Measurements from ENCODE around the gene PROS1. TPM values are rescaled to one million over a fixed set of nuclear protein-coding genes. Genes with fewer than 3 reads are reported as not detected.

The PROS1 gene
- 10 to 100 TPM in 3 of 4 donors, 1 to 10 TPM in 1; 9.3 to 25.0 (median 15.5) TPM for total RNA-seq

- peaks cover 0 to 9% (median 1%) of the 10 kb centered on the region in 4 donors for H3K4me1 ChIP-seq
- peak; percentile 44 to 87 (median 77) for DNase-seq
- no peaks in the 10 kb centered on the region for H3K36me3 ChIP-seq
Observed at GRCh38 chr3:93973131-93974126, at the start of gene PROS1. Gene PROS1, minus strand, starts transcription at chr3:93973896. Its CDS starts 147 bp downstream, at chr3:93973749.

GRCh38 chr3:94020293-94020692, 46.6 kb upstream of the PROS1 start:
- Histone ChIP-seq H3K9me3 (no peaks in the 10 kb centered on the region), H3K27me3 (no peaks in the 10 kb centered on the region), H3K4me3 (no peak overlapping the region), H3K27ac (no peak overlapping the region), H3K4me1 (no peaks in the 10 kb centered on the region), H3K36me3 (peaks cover 0 to 4% (median 0%) of the 10 kb centered on the region in 3 donors)
- DNase-seq = no peak
- no peak for TF ChIP-seq POLR2A (IDR thresholded peaks at IDR 0.05)
- TF ChIP-seq, protein P1, sequence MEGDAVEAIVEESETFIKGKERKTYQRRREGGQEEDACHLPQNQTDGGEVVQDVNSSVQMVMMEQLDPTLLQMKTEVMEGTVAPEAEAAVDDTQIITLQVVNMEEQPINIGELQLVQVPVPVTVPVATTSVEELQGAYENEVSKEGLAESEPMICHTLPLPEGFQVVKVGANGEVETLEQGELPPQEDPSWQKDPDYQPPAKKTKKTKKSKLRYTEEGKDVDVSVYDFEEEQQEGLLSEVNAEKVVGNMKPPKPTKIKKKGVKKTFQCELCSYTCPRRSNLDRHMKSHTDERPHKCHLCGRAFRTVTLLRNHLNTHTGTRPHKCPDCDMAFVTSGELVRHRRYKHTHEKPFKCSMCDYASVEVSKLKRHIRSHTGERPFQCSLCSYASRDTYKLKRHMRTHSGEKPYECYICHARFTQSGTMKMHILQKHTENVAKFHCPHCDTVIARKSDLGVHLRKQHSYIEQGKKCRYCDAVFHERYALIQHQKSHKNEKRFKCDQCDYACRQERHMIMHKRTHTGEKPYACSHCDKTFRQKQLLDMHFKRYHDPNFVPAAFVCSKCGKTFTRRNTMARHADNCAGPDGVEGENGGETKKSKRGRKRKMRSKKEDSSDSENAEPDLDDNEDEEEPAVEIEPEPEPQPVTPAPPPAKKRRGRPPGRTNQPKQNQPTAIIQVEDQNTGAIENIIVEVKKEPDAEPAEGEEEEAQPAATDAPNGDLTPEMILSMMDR (IDR thresholded peaks at IDR 0.05) = no peak

More at GRCh38 chr3:93973131-93974126, at the start of gene PROS1:
- Histone ChIP-seq H3K4me3 (peak within 1 kb of the TSS; percentile 47 to 76 (median 55)), H3K27me3 (no peaks in the 10 kb centered on the region), H3K27ac (peak within 1 kb of the TSS; percentile 62 to 89 (median 78)), H3K9me3 (no peaks in the 10 kb centered on the region)
- TF ChIP-seq, protein P1 (IDR thresholded peaks at IDR 0.05) = no peak
- no peak for TF ChIP-seq POLR2A (IDR thresholded peaks at IDR 0.05)

DNA sequence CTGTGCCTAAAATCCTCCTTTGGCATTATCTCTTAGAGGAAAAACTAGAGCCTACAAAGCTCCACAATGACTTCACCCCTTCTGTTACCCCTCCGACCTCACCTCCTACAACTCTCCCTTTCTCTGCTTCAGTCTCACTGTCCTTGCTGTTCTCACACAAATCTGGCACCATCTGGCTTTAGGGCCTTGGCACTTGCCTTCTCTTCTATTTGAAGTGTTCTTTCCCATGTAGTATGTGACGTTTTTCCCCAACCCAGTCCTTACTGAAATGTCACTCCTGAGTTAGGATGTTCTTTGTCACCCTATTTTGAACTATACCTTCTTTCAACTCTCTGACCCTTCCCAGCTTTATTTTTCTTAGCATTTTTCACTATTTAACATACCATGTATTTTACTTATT, 46.0 kb upstream of the PROS1 start:
- Histone ChIP-seq H3K27ac (no peak overlapping the region), H3K4me1 (no peaks in the 10 kb centered on the region), H3K27me3 (no peaks in the 10 kb centered on the region), H3K36me3 (peaks cover 0 to 4% (median 0%) of the 10 kb centered on the region in 3 donors), H3K9me3 (no peaks in the 10 kb centered on the region), H3K4me3 (no peak overlapping the region)
- no peak for DNase-seq
- TF ChIP-seq, protein P1 (IDR thresholded peaks at IDR 0.05) = no peak
- TF ChIP-seq POLR2A (IDR thresholded peaks at IDR 0.05) = no peak

- no peak for TF ChIP-seq POLR2A (IDR thresholded peaks at IDR 0.05)
- no peaks in the 10 kb centered on the region for H3K4me1 ChIP-seq
- no peaks in the 10 kb centered on the region for H3K27me3 ChIP-seq
- peaks cover 0 to 4% (median 0%) of the 10 kb centered on the region in 3 donors for H3K36me3 ChIP-seq
- H3K9me3 ChIP-seq = no peaks in the 10 kb centered on the region
- H3K4me3 ChIP-seq = no peak overlapping the region
- no peak overlapping the region for H3K27ac ChIP-seq
- DNase-seq = no peak
Observed at GRCh38 chr3:94015025-94015424, 41.3 kb upstream of the PROS1 start.

DNA sequence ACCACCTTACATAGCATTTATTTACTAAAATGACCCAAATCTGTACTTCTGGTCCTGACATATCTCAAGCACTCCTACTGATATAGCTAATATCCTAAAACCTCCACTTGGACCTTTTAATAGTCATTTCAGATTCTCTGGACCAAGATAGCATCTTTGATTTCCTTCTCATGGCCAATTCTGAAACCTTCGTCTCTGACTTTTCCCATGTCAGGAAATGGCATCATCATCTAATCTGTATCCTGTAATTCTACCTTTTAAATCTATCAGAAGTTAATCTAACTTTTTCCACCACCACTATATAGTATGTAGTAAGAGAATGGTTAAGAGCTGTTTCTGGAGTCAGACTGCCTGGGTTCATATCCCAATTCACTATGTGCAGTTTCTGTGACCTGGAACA, 38.5 kb upstream of the PROS1 start:
- Histone ChIP-seq H3K4me3 (no peak overlapping the region), H3K4me1 (no peaks in the 10 kb centered on the region), H3K27ac (no peak overlapping the region), H3K27me3 (no peaks in the 10 kb centered on the region), H3K36me3 (no peaks in the 10 kb centered on the region), H3K9me3 (no peaks in the 10 kb centered on the region)
- no peak for TF ChIP-seq POLR2A (IDR thresholded peaks at IDR 0.05)
- TF ChIP-seq, protein P1 (IDR thresholded peaks at IDR 0.05) = no peak
- DNase-seq = no peak

GRCh38 chr3:94011233-94011711, 37.6 kb upstream of the PROS1 start:
- Histone ChIP-seq H3K4me1 (no peaks in the 10 kb centered on the region), H3K27me3 (no peaks in the 10 kb centered on the region), H3K27ac (no peak overlapping the region), H3K9me3 (no peaks in the 10 kb centered on the region), H3K36me3 (peaks cover 0 to 4% (median 0%) of the 10 kb centered on the region in 3 donors), H3K4me3 (no peak overlapping the region)
- no peak for DNase-seq
- no peak for TF ChIP-seq POLR2A (IDR thresholded peaks at IDR 0.05)
- TF ChIP-seq, protein P1 (IDR thresholded peaks at IDR 0.05) = no peak
